ENCODE data around the gene DLG2. TPM values are rescaled to one million over a fixed set of nuclear protein-coding genes. Genes with fewer than 3 reads are reported as not detected.

Gene DLG2
- total and polyA plus RNA-seq, 2 of the 4 experiments (the other 2 are of a cell fraction) = 0.31 to 0.36 TPM

GRCh38 chr11:84105148-84105547 lies 1522.0 kb downstream of the DLG2 start:
- Histone ChIP-seq H4K8ac (ENCODE audit: low read depth in 2 of 2, low read length in 2 of 2) (no peak overlapping the region), H3K14ac (replicated peaks; ENCODE audit: low read depth, low read length) (no peak overlapping the region), H2BK5ac (ENCODE audit: low read depth, low read length, poor library complexity, severe bottlenecking) (no peak overlapping the region), H2AK9ac (replicated peaks; ENCODE audit: low read depth, low read length, poor library complexity) (no peak overlapping the region), H3K27me3 (ENCODE audit: control insufficient read depth, insufficient read depth, low read length) (no peaks in the 10 kb centered on the region), H3K9ac (ENCODE audit: low read depth, low read length) (no peak overlapping the region), H4K5ac (ENCODE audit: low read depth, low read length) (no peak overlapping the region), H3K18ac (ENCODE audit: low read depth, low read length) (no peak overlapping the region), H3K4ac (ENCODE audit: low read depth, low read length) (no peak overlapping the region), H3K4me2 (ENCODE audit: low read depth, low read length) (no peak overlapping the region), H3K9me3 (ENCODE audit: control insufficient read depth, insufficient read depth, low read length) (no peaks in the 10 kb centered on the region), H4K20me1 (ENCODE audit: insufficient read depth, low read length) (no peaks in the 10 kb centered on the region), H3K4me3 (ENCODE audit: insufficient read depth, low read depth, low read length) (no peak overlapping the region), H3K79me1 (ENCODE audit: low read depth in 1 of 2, low read length in 2 of 2) (no peaks in the 10 kb centered on the region), H2BK20ac (ENCODE audit: low read depth, low read length) (no peak overlapping the region), H3K23ac (ENCODE audit: low read depth, low read length) (no peak overlapping the region), H2BK120ac (ENCODE audit: low read depth, low read length) (no peak overlapping the region), H3K9me1 (ENCODE audit: insufficient read depth, low read length) (no peaks in the 10 kb centered on the region), H3K27ac (ENCODE audit: insufficient read depth, low read length) (no peak overlapping the region), H2BK15ac (ENCODE audit: low read depth, low read length) (no peak overlapping the region), H2AK5ac (ENCODE audit: low read depth, low read length) (no peak overlapping the region), H2AFZ (replicated peaks; ENCODE audit: low read length, poor library complexity) (no peak overlapping the region), H3K36me3 (ENCODE audit: control insufficient read depth, insufficient read depth, low read length) (no peaks in the 10 kb centered on the region), H3K4me1 (ENCODE audit: control insufficient read depth, insufficient read depth, low read length) (no peaks in the 10 kb centered on the region), H4K91ac (ENCODE audit: insufficient read depth, low read depth, low read length) (no peak overlapping the region), H3K56ac (ENCODE audit: extremely low read depth, insufficient read depth, low read length) (no peak overlapping the region)
- WGBS, 2 experiments (ENCODE audit: extremely low coverage in 2 of 2, insufficient read length in 1 of 2) = no CpG with 5 or more reads among the region's 3 CpGs
- ATAC-seq (ENCODE audit: low read depth) = no peak
- in situ Hi-C loops (cut with MboI; ENCODE audit: low sequenced_read_pairs) (no loop called here), dilution Hi-C loops (cut with HindIII; ENCODE audit: low sequenced_read_pairs, unreplicated experiment) (no loop called here), intact Hi-C loops (cut with micrococcal nuclease) (no loop called here)
- POLR2A ChIA-PET (ENCODE audit: unreplicated experiment) = no interaction called here
- CTCF ChIA-PET = no interaction called here
- no peak for TF ChIP-seq RAD21 (IDR thresholded peaks at IDR 0.05; ENCODE audit: low read length)
- no peak for TF ChIP-seq ELK1 (IDR thresholded peaks at IDR 0.05; ENCODE audit: borderline replicate concordance, low read depth, low read length)
- TF ChIP-seq BHLHE40 (IDR thresholded peaks at IDR 0.05; ENCODE audit: low read depth, low read length) = no peak
- no peak for TF ChIP-seq MAZ (IDR thresholded peaks at IDR 0.05; ENCODE audit: borderline replicate concordance, low read depth, low read length)
- no peak for TF ChIP-seq MXI1 (IDR thresholded peaks at IDR 0.05; ENCODE audit: borderline replicate concordance, low read depth, low read length)
- TF ChIP-seq RFX5 (IDR thresholded peaks at IDR 0.05; ENCODE audit: low read depth, low read length) = no peak
- TF ChIP-seq RCOR1 (IDR thresholded peaks at IDR 0.05; ENCODE audit: insufficient replicate concordance, low read length) = no peak
- TF ChIP-seq CEBPB (IDR thresholded peaks at IDR 0.05; ENCODE audit: low read depth, low read length) = no peak
- no peak for TF ChIP-seq SMC3 (IDR thresholded peaks at IDR 0.05; ENCODE audit: low read depth, low read length)
- no peak for TF ChIP-seq MAFK (IDR thresholded peaks at IDR 0.05; ENCODE audit: low read depth, low read length)
- TF ChIP-seq NFE2L2 (IDR thresholded peaks at IDR 0.05; ENCODE audit: low read depth, low read length) = no peak
- TF ChIP-seq FOS (IDR thresholded peaks at IDR 0.05; ENCODE audit: low read depth, low read length) = no peak
- TF ChIP-seq USF2 (IDR thresholded peaks at IDR 0.05; ENCODE audit: low read depth, low read length) = no peak
- no peak for TF ChIP-seq CHD1 (IDR thresholded peaks at IDR 0.05; ENCODE audit: low read depth, low read length)
- TF ChIP-seq CTCF (conservative IDR thresholded peaks at IDR 0.05; ENCODE audit: low read depth, low read length) = no peak
- TF ChIP-seq POLR2A (IDR thresholded peaks at IDR 0.05; ENCODE audit: low read depth, low read length) = no peak
- no TSS peak for BruUV-seq (replicated peaks)
- no peak for DNase-seq

All from IMR-90 (cell line).